B cell (primary cell): ENCODE measurements around the gene CDH13. TPM values are rescaled to one million over a fixed set of nuclear protein-coding genes. Genes with fewer than 3 reads are reported as not detected.

Experiments used
- ATAC-seq: fragments of 200-7000 bp; cut with Tn5 transposase; one replicate; pipeline ENCODE4 v1.10.0; 2021; ENCODE audit warnings: low read depth, mild to moderate bottlenecking, moderate number of reproducible peaks, moderate library complexity
- CTCF ChIA-PET: fragments of 350-600 bp; sonication (Branson Sonifier 250); formaldehyde crosslinking; loops from one replicate; lab custom pipeline; 2021; ENCODE audit warnings: antibody characterized with exemption, inconsistent platforms; lab: Charles Lee
- POLR2A ChIA-PET: fragments of 350-600 bp; sonication (Branson Sonifier 250); formaldehyde crosslinking; loops from one replicate; lab custom pipeline; 2021; ENCODE audit warnings: antibody characterized with exemption; lab: Charles Lee
- DNase-seq: peaks from one replicate; pipeline ENCODE4 v3.0.0; 2013
- H2AFZ ChIP-seq: 2 replicates; pipeline ENCODE4 v1.6.1; 2012; ENCODE audit warnings: mild to moderate bottlenecking, low read depth, low read length; ENCODE audit not compliant: insufficient read depth, poor library complexity, severe bottlenecking
- H3K27ac ChIP-seq, 2 donors: 1 replicate in 1 of 2; 2 replicates in 1 of 2; pipeline ENCODE4 v1.5.1; 2012 to 2013; ENCODE audit warnings: low read length in 2 of 2, mild to moderate bottlenecking in 2 of 2, moderate library complexity in 1 of 2
- H3K27me3 ChIP-seq, 4 experiments: fragments of 200-600 bp in 1 of 4; sonication (generic) in 1 of 4; replicated peaks in 1 of 4; 1 replicate in 2 of 4; 2 replicates in 2 of 4; pipeline versions ENCODE4 v1.6.1 to v1.7.0; 2013 to 2016; ENCODE audit warnings: low read length in 3 of 4, mild to moderate bottlenecking in 2 of 4, mixed read lengths in 1 of 4, moderate library complexity in 1 of 4; ENCODE audit not compliant: insufficient read depth in 4 of 4, control insufficient read depth in 3 of 4; ENCODE audit errors: control extremely low read depth in 1 of 4
- H3K36me3 ChIP-seq, 2 experiments: replicated peaks in 1 of 2; 1 replicate in 1 of 2; 2 replicates in 1 of 2; pipeline versions ENCODE4 v1.6.1 to v1.7.1; 2013; ENCODE audit warnings: low read length in 1 of 2; ENCODE audit not compliant: insufficient read depth in 2 of 2, control insufficient read depth in 1 of 2; ENCODE audit errors: control extremely low read depth in 1 of 2, extremely low read depth in 1 of 2
- H3K4me1 ChIP-seq, 2 donors: fragments of 200-600 bp in 1 of 2; sonication (generic) in 1 of 2; 1 replicate in 1 of 2; 2 replicates in 1 of 2; pipeline versions ENCODE4 v1.5.1 to v1.6.1; 2013 to 2017; ENCODE audit warnings: low read length in 2 of 2; ENCODE audit not compliant: control insufficient read depth in 2 of 2, insufficient read depth in 2 of 2
- H3K4me2 ChIP-seq: replicated peaks from 2 replicates; pipeline ENCODE3; 2012; ENCODE audit warnings: mild to moderate bottlenecking, low read depth, low read length; ENCODE audit not compliant: poor library complexity, severe bottlenecking
- H3K4me3 ChIP-seq, 5 experiments: fragments of 200-600 bp in 1 of 5; sonication (generic) in 1 of 5; 1 replicate in 3 of 5; 2 replicates in 2 of 5; pipeline versions ENCODE4 v1.5.1 to v1.7.0; 2011 to 2016; ENCODE audit warnings: low read length in 4 of 5, mild to moderate bottlenecking in 4 of 5, low read depth in 2 of 5, control low read depth in 1 of 5, moderate library complexity in 1 of 5; ENCODE audit not compliant: insufficient read depth in 1 of 5; ENCODE audit errors: control extremely low read depth in 1 of 5, extremely low read depth in 1 of 5
- H3K79me2 ChIP-seq: fragments of 200-600 bp; sonication (generic); one replicate; pipeline ENCODE4 v1.6.0; 2016; ENCODE audit warnings: low read length; ENCODE audit not compliant: control insufficient read depth, insufficient read depth
- H3K9ac ChIP-seq: fragments of 200-600 bp; sonication (generic); 2 replicates; pipeline ENCODE4 v1.6.1; 2017; ENCODE audit warnings: mild to moderate bottlenecking, low read length, moderate library complexity
- H3K9me3 ChIP-seq, 3 donors: one replicate each; pipeline versions ENCODE4 v1.6.1 to v1.7.1; 2013; ENCODE audit warnings: low read length in 2 of 3; ENCODE audit not compliant: control insufficient read depth in 2 of 3, insufficient read depth in 1 of 3; ENCODE audit errors: control extremely low read depth in 1 of 3
- H4K20me1 ChIP-seq: 2 replicates; pipeline ENCODE4 v1.6.0; 2012; ENCODE audit warnings: mild to moderate bottlenecking, low read length; ENCODE audit not compliant: insufficient read depth, control insufficient read depth, poor library complexity, severe bottlenecking
- H3K27ac Mint-ChIP-seq: one replicate; pipeline ENCODE4 v1.8.0; 2021; ENCODE audit warnings: mixed read lengths
- H3K27me3 Mint-ChIP-seq: one replicate; pipeline ENCODE4 v1.8.0; 2021; ENCODE audit warnings: mixed read lengths
- H3K4me1 Mint-ChIP-seq: one replicate; pipeline ENCODE4 v1.8.0; 2021; ENCODE audit warnings: mixed read lengths
- H3K4me3 Mint-ChIP-seq: one replicate; pipeline ENCODE4 v1.8.0; 2021; ENCODE audit warnings: mixed read lengths
- H3K9me3 Mint-ChIP-seq: one replicate; pipeline ENCODE4 v1.8.0; 2022; ENCODE audit warnings: mixed read lengths; ENCODE audit not compliant: insufficient read depth
- EZH2 ChIP-seq: IDR thresholded peaks from 2 replicates; pipeline ENCODE4 v1.6.1; 2012; ENCODE audit warnings: borderline replicate concordance, low read depth, mild to moderate bottlenecking, moderate library complexity, low read length; ENCODE audit not compliant: insufficient read depth, poor library complexity, severe bottlenecking
- WGBS: methylation state at CpG from one replicate; pipeline ENCODE4 v1.1.5; 2013; ENCODE audit warnings: missing lambda C conversion rate; ENCODE audit not compliant: insufficient coverage; 5-methylcytosine and 5-hydroxymethylcytosine counted together
- intact Hi-C: fragments of 100-400 bp; cut with micrococcal nuclease; formaldehyde crosslinking; loops from one replicate; pipeline ENCODE4 v1.10.0; 2022
- polyA plus RNA-seq: library from polyadenylated mRNA; depleted of rRNA; stranded (reverse); fragments of >200 nt; gene quantifications from 2 replicates; pipeline ENCODE4 v1.2.3, GENCODE V29; 2012
- total RNA-seq, 2 donors: library from RNA; stranded (reverse); fragments of 120-200 nt in 1 of 2; gene quantifications; 1 replicate in 1 of 2; 2 replicates in 1 of 2; pipeline versions ENCODE4 v1.2.3 to v1.2.4, GENCODE V29; 2013 to 2022
- TF ChIP-seq, protein P1 (sequence below): fragments of 200-600 bp; IDR thresholded peaks from one replicate; pipeline ENCODE4 v1.8.0; 2022; ENCODE audit warnings: antibody characterized with exemption, mild to moderate bottlenecking

The CDH13 gene
- total and polyA plus RNA-seq, 2 donors (not counting 1 experiment from before 2014, with no cell fraction given) = not detected

DNA sequence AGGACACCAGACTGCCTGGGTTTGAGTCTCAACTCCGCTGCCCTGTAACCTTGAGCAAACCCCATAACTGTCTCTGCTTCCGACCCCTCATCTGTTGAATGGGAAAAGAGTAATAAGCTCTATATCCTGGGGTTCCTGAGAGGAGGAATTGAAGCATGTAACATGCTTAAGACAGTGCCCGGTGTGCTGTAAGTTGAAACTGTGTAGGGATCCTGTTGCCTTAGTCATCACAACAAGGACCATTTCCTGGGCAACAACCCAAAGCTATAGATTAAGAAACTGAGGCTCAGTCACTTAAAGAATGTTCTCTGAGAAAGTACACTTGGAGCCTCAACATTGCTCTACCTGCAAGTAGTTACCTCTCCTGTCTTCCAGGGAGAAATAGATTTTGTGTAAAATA, 23.0 kb downstream of the CDH13 start:
- ATAC-seq (no peak), DNase-seq (no peak)
- TF ChIP-seq, protein P1, sequence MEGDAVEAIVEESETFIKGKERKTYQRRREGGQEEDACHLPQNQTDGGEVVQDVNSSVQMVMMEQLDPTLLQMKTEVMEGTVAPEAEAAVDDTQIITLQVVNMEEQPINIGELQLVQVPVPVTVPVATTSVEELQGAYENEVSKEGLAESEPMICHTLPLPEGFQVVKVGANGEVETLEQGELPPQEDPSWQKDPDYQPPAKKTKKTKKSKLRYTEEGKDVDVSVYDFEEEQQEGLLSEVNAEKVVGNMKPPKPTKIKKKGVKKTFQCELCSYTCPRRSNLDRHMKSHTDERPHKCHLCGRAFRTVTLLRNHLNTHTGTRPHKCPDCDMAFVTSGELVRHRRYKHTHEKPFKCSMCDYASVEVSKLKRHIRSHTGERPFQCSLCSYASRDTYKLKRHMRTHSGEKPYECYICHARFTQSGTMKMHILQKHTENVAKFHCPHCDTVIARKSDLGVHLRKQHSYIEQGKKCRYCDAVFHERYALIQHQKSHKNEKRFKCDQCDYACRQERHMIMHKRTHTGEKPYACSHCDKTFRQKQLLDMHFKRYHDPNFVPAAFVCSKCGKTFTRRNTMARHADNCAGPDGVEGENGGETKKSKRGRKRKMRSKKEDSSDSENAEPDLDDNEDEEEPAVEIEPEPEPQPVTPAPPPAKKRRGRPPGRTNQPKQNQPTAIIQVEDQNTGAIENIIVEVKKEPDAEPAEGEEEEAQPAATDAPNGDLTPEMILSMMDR = no peak
- no peak for TF ChIP-seq EZH2
- WGBS = 100% methylated on average over 1 of the region's 3 CpGs
- Mint-ChIP-seq H3K4me1 (peaks cover 13% of the 10 kb centered on the region), H3K27me3 (peaks cover 12% of the 10 kb centered on the region), H3K4me3 (no peak overlapping the region), H3K27ac (no peak overlapping the region), H3K9me3 (peaks cover 2% of the 10 kb centered on the region)
- H3K4me2 ChIP-seq = no peak overlapping the region
- POLR2A ChIA-PET = no interaction called here
- no peaks in the 10 kb centered on the region for H3K27me3 ChIP-seq
- no peak overlapping the region for H3K9ac ChIP-seq
- H3K79me2 ChIP-seq = no peaks in the 10 kb centered on the region
- no peaks in the 10 kb centered on the region for H4K20me1 ChIP-seq
- H3K36me3 ChIP-seq = no peaks in the 10 kb centered on the region
- intact Hi-C loops = no loop called here
- H3K27ac ChIP-seq = no peak overlapping the region
- CTCF ChIA-PET = no interaction called here
- H3K9me3 ChIP-seq = peaks cover 0 to 5% (median 0%) of the 10 kb centered on the region in 3 donors
- H3K4me1 ChIP-seq = peaks cover 4 to 23% of the 10 kb centered on the region in 2 donors
- no peak overlapping the region for H2AFZ ChIP-seq
- H3K4me3 ChIP-seq = no peak overlapping the region

DNA sequence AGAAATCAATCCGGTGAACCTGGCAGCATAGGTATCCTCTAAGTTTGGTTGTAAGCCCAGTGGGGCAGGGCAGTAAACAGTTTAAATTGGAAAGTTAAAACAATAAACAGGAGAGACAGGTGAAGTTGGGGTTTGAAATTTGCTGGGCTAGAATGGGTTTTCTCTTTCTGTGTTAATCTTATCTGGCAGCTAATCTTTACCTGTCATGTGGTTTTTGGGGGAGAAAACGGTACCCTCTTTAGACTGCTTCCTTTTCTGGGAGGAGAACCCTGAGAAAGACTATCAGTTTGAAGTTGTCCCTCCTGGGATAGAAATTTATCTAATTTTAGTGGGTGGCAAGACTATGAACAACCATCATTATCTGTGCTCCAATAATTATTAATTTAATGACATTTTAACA, 24.0 kb downstream of the CDH13 start:
- no peaks in the 10 kb centered on the region for H3K79me2 ChIP-seq
- TF ChIP-seq EZH2 = no peak
- TF ChIP-seq, protein P1 = no peak
- ChIA-PET CTCF (no interaction called here), POLR2A (no interaction called here)
- no peaks in the 10 kb centered on the region for H3K27me3 ChIP-seq
- DNase-seq (no peak), ATAC-seq (no peak)
- peaks cover 4 to 23% of the 10 kb centered on the region in 2 donors for H3K4me1 ChIP-seq
- H3K4me3 Mint-ChIP-seq = no peak overlapping the region
- H3K27ac Mint-ChIP-seq = no peak overlapping the region
- H3K36me3 ChIP-seq = no peaks in the 10 kb centered on the region
- H3K27ac ChIP-seq = no peak overlapping the region
- no peak overlapping the region for H3K9ac ChIP-seq
- peaks cover 2% of the 10 kb centered on the region for H3K9me3 Mint-ChIP-seq
- peaks cover 0 to 5% (median 0%) of the 10 kb centered on the region in 3 donors for H3K9me3 ChIP-seq
- no peak overlapping the region for H3K4me2 ChIP-seq
- H3K4me3 ChIP-seq = no peak overlapping the region
- intact Hi-C loops = no loop called here
- peaks cover 12% of the 10 kb centered on the region for H3K27me3 Mint-ChIP-seq
- no peak overlapping the region for H2AFZ ChIP-seq
- peaks cover 13% of the 10 kb centered on the region for H3K4me1 Mint-ChIP-seq
- no peaks in the 10 kb centered on the region for H4K20me1 ChIP-seq
- WGBS = 100% methylated on average over 1 of the region's 2 CpGs
